Fibroblast of the aortic adventitia (primary cell): ENCODE measurements around the gene SLC25A48. TPM values are rescaled to one million over a fixed set of nuclear protein-coding genes. Genes with fewer than 3 reads are reported as not detected.

Experiments used
- DNase-seq: peaks from one replicate; pipeline ENCODE4 v3.0.0-alpha.2; 2010; ENCODE audit warnings: low read depth
- H3K4me3 ChIP-seq: 2 replicates; pipeline ENCODE4 v1.5.1; 2011; ENCODE audit warnings: low read depth, mild to moderate bottlenecking, control low read depth, low read length, moderate library complexity
- total RNA-seq: library from RNA; depleted of rRNA; stranded (reverse); fragments of >200 nt; gene quantifications from 2 replicates; pipeline ENCODE4 v1.2.3, GENCODE V29; 2012; ENCODE audit warnings: low replicate concordance
- TF ChIP-seq, protein P1 (sequence below): IDR thresholded peaks from 2 replicates; pipeline ENCODE4 v1.5.1; 2011; ENCODE audit warnings: mild to moderate bottlenecking, low read length, control low read depth, inconsistent platforms; ENCODE audit not compliant: insufficient read depth

The SLC25A48 gene
- total RNA-seq, 1 donor, result not detected

DNA sequence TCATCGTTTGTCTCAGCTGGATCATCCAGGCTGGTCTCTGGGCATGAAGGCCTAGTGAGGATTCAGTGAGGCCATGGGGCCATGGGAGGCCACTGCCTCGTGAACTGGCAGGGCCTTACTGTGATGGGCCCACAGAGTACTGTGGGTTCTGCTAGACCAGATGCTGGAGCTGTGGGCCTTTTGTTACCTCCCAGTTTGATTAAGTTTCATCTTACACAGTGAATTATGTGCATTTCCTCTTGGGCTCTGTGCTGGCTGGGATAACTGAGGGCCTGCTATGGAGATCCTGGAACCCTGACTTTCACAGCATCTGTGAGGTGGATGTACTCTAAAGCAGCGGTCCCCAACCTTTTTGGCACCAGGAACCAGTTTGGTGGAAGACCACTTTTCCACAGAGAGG lies 19.7 kb upstream of the SLC25A48 start:
- no peak for DNase-seq
- H3K4me3 ChIP-seq, result no peak overlapping the region
- TF ChIP-seq, protein P1, sequence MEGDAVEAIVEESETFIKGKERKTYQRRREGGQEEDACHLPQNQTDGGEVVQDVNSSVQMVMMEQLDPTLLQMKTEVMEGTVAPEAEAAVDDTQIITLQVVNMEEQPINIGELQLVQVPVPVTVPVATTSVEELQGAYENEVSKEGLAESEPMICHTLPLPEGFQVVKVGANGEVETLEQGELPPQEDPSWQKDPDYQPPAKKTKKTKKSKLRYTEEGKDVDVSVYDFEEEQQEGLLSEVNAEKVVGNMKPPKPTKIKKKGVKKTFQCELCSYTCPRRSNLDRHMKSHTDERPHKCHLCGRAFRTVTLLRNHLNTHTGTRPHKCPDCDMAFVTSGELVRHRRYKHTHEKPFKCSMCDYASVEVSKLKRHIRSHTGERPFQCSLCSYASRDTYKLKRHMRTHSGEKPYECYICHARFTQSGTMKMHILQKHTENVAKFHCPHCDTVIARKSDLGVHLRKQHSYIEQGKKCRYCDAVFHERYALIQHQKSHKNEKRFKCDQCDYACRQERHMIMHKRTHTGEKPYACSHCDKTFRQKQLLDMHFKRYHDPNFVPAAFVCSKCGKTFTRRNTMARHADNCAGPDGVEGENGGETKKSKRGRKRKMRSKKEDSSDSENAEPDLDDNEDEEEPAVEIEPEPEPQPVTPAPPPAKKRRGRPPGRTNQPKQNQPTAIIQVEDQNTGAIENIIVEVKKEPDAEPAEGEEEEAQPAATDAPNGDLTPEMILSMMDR, result no peak

DNA sequence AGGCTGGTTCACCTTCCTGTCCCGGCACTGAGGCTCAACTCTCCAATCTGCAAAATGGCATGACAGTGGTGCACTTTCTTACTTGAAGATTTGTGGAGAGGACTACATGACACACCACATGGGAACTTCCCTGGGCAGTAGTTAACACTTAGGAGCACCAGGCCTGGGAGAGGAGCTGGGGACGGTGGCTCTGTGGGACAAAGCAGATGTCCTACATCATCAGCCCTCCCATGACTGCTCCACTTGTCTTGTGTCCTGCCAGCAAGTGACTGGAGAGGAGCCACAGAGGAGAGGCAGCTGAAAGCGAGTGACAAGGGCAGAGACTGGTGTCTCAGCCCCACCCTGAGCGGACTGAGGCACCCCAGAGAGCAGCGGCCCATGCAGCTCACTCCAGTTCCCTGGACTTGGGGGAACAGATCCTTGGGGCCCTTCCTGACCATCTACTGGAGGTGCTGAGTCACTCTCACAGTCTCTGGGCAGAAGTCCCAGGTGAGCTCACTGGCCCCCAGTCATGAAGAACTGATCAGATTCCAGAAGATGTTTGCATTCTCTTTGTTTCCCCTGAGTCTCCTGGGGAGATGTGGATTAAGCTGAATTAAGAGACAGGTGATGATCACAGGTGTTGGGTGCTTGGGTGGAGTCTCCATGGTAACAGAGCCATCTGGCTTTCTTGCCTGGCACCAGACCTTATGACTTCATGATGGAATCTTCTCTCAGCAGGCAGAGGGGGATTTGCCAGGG lies 13.2 kb upstream of the SLC25A48 start:
- no peak for DNase-seq

DNA sequence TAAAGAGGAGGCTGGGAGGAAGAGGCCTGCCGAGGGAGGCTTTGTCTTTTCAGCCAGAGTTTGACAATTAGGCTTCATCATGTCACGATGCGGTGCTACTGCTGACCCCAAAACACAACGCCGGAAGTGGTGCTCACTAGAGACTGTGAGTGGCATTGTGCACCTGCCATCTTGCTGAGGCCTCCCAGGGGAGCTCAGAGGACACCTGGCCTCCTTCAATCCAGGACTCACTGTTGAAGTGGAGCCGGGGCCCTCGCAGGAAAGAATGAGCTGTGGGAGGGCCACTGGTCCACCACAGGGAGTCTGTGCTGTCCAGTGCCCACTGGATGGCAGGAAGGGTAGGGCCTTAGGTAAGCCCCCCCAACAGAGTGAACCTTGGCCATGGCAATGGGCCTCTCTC lies 12.7 kb upstream of the SLC25A48 start:
- no peak overlapping the region for H3K4me3 ChIP-seq
- TF ChIP-seq, protein P1, result no peak
- no peak for DNase-seq

More for the DNA sequence above, 13.2 kb upstream of the SLC25A48 start:
- H3K4me3 ChIP-seq, result no peak overlapping the region
- TF ChIP-seq, protein P1, result no peak

DNA sequence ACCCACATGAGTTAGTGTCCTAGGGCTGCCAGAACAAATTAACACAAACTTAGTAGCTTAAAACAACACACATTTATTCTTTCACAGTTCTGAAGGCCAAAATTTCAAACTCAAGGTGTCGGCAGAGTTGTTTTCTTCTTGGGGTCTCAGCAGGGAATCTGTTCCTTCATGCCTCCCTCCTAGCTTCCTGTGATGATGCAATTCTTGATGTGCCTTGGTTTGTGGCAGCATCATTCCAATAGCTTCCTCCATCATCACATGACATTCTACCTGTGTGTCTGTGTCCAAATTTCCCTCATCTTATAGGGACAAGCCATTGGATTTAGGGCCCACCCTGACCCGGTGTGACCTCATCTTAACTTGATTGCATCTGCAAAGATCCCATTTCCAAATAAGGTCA lies 12.2 kb upstream of the SLC25A48 start:
- DNase-seq, result no peak
- no peak overlapping the region for H3K4me3 ChIP-seq
- TF ChIP-seq, protein P1, result no peak

DNA sequence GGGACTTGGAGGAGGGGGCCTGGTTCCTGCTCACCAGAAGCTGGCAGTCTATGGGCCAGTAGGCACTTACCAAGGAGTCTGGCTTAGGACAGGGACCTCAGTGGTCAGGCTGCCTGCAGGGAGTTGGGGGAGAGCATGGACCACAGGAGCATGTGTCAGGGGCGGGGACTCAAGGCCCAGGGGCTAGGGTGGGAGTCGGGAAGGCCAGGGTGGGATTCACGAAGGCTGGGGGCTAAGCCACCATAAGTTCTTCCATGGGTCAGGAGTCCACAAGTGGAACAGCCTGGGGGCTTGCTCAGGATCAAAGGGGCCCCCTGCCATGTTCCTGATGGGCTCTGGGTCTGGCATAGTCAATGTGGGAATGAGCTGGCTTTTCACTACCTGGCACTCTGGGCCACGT lies 11.5 kb upstream of the SLC25A48 start:
- no peak overlapping the region for H3K4me3 ChIP-seq
- DNase-seq, result no peak
- TF ChIP-seq, protein P1, result no peak

DNA sequence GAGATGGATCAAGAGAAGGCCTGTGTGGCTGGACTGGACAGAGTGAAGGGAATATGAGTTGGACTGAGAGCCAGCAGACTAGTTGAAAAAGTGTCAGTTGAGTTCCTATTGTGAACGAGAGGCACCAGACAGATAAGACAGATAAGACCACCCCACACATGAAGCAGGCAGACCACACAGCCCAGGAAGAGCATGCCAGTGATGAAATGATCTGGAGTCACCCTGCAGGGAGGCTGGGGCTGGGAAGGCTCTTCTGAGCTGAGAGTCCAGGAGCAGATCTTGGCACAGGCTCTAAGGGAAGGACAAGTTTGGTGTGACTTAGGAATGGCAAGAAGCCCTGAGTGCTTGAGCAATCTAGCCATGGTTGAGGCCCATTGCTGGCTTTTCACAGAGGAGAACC lies 10.6 kb upstream of the SLC25A48 start:
- TF ChIP-seq, protein P1, result no peak
- H3K4me3 ChIP-seq, result no peak overlapping the region
- DNase-seq, result no peak
